HepG2 (cell line): Measurements from ENCODE around the gene CEP97. TPM values are rescaled to one million over a fixed set of nuclear protein-coding genes. Genes with fewer than 3 reads are reported as not detected.

ENCODE experiments used
- ARID4A ChIP-seq: sonication (generic); formaldehyde crosslinking; IDR thresholded peaks from 2 replicates; pipeline ENCODE4 v1.5.0; 2020; ENCODE audit warnings: mild to moderate bottlenecking, missing genetic modification reagents, borderline replicate concordance
- GATAD2A ChIP-seq: IDR thresholded peaks from 2 replicates; pipeline ENCODE4 v1.6.1; 2016
- HMGXB3 ChIP-seq: sonication (generic); formaldehyde crosslinking; IDR thresholded peaks from 2 replicates; pipeline ENCODE4 v1.4.0; 2020; ENCODE audit warnings: missing genetic modification reagents, borderline replicate concordance
- HOXD1 ChIP-seq: sonication (generic); formaldehyde crosslinking; IDR thresholded peaks from 2 replicates; pipeline ENCODE4 v1.5.0; 2020; ENCODE audit warnings: missing genetic modification reagents
- LBX2 ChIP-seq: sonication (generic); formaldehyde crosslinking; IDR thresholded peaks from 2 replicates; pipeline ENCODE4 v1.5.0; 2020; ENCODE audit warnings: missing genetic modification reagents, mild to moderate bottlenecking, borderline replicate concordance
- ZNF230 ChIP-seq: sonication (generic); formaldehyde crosslinking; IDR thresholded peaks from 2 replicates; pipeline ENCODE4 v1.4.0; 2020; ENCODE audit warnings: mild to moderate bottlenecking, missing genetic modification reagents
- ZNF30 ChIP-seq: sonication (generic); formaldehyde crosslinking; IDR thresholded peaks from 2 replicates; pipeline ENCODE4 v1.5.0; 2020; ENCODE audit warnings: mild to moderate bottlenecking, missing genetic modification reagents
- ZNF552 ChIP-seq: sonication (generic); formaldehyde crosslinking; IDR thresholded peaks from 2 replicates; pipeline ENCODE4 v1.9.0; 2022; ENCODE audit warnings: missing genetic modification reagents, mild to moderate bottlenecking, borderline replicate concordance
- ZNF782 ChIP-seq: sonication (generic); formaldehyde crosslinking; IDR thresholded peaks from 2 replicates; pipeline ENCODE4 v1.4.0; 2020; ENCODE audit warnings: missing genetic modification reagents, mild to moderate bottlenecking, borderline replicate concordance
- polyA plus RNA-seq, 8 experiments: library from polyadenylated mRNA; depleted of rRNA in 3 of 8; stranded (reverse) in 7 of 8; unstranded in 1 of 8; fragments of >200 nt; fragmentation: Illumina TruSeq in 4 of 8; extraction: Trizol in 4 of 8; gene quantifications; 2 replicates each; pipeline versions ENCODE4 v1.2.1 to v1.2.3, GENCODE V29; 2011 to 2016; ENCODE audit warnings: low read depth in 4 of 8, missing spikeins in 1 of 8, mixed read lengths in 1 of 8; ENCODE audit not compliant: insufficient read depth in 1 of 8
- total RNA-seq, 5 experiments: library from RNA; depleted of rRNA; stranded (reverse); fragments of >200 nt; fragmentation: Illumina TruSeq; extraction: Trizol; gene quantifications; 2 replicates each; pipeline ENCODE4 v1.2.3, GENCODE V29; 2016; ENCODE audit warnings: low read depth in 1 of 5
- TF ChIP-seq, protein P1 (sequence below): sonication (generic); formaldehyde crosslinking; IDR thresholded peaks from 2 replicates; pipeline ENCODE4 v1.4.0; 2020; ENCODE audit warnings: mild to moderate bottlenecking, missing genetic modification reagents
- TF ChIP-seq, protein P2 (sequence below): sonication (generic); formaldehyde crosslinking; IDR thresholded peaks from 2 replicates; pipeline ENCODE4 v1.5.1; 2020; ENCODE audit warnings: missing genetic modification reagents, mild to moderate bottlenecking, borderline replicate concordance
- TF ChIP-seq, protein P3 (sequence below): IDR thresholded peaks from 2 replicates; pipeline ENCODE4 v1.6.1; 2016; ENCODE audit warnings: mild to moderate bottlenecking

Gene CEP97
- total and polyA plus RNA-seq, 2 of the 13 experiments (the other 11 are each of a cell fraction or from before 2014, with no cell fraction given), result 0.99 to 6.5 TPM

GRCh38 chr3:101676765-101677435 lies 47.5 kb upstream of the CEP97 start, which contains the start of gene ZBTB11 (continued):
- TF ChIP-seq, protein P1, sequence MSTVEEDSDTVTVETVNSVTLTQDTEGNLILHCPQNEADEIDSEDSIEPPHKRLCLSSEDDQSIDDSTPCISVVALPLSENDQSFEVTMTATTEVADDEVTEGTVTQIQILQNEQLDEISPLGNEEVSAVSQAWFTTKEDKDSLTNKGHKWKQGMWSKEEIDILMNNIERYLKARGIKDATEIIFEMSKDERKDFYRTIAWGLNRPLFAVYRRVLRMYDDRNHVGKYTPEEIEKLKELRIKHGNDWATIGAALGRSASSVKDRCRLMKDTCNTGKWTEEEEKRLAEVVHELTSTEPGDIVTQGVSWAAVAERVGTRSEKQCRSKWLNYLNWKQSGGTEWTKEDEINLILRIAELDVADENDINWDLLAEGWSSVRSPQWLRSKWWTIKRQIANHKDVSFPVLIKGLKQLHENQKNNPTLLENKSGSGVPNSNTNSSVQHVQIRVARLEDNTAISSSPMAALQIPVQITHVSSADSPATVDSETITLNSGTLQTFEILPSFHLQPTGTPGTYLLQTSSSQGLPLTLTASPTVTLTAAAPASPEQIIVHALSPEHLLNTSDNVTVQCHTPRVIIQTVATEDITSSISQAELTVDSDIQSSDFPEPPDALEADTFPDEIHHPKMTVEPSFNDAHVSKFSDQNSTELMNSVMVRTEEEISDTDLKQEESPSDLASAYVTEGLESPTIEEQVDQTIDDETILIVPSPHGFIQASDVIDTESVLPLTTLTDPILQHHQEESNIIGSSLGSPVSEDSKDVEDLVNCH, result no peak
- TF ChIP-seq ZNF552 (CRISPR knock-in tag), result no peak
- TF ChIP-seq GATAD2A (CRISPR knock-in tag), result peak; percentile 54
- TF ChIP-seq HMGXB3 (CRISPR knock-in tag), result peak; percentile 73; the same call in 1 of the 2 replicates
- TF ChIP-seq LBX2 (CRISPR knock-in tag), result peak; percentile 82; the same call in 1 of the 2 replicates
- 0 out of 2 replicates have a peak, but pooled peaks have one; percentile 54 for TF ChIP-seq ZNF230 (CRISPR knock-in tag)
- 0 out of 2 replicates have a peak, but pooled peaks have one; percentile 41 for TF ChIP-seq ZNF782 (CRISPR knock-in tag)
- TF ChIP-seq, protein P2, sequence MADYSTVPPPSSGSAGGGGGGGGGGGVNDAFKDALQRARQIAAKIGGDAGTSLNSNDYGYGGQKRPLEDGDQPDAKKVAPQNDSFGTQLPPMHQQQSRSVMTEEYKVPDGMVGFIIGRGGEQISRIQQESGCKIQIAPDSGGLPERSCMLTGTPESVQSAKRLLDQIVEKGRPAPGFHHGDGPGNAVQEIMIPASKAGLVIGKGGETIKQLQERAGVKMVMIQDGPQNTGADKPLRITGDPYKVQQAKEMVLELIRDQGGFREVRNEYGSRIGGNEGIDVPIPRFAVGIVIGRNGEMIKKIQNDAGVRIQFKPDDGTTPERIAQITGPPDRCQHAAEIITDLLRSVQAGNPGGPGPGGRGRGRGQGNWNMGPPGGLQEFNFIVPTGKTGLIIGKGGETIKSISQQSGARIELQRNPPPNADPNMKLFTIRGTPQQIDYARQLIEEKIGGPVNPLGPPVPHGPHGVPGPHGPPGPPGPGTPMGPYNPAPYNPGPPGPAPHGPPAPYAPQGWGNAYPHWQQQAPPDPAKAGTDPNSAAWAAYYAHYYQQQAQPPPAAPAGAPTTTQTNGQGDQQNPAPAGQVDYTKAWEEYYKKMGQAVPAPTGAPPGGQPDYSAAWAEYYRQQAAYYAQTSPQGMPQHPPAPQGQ (CRISPR knock-in tag), result no peak
- peak; percentile 79; the same call in 1 of the 2 replicates for TF ChIP-seq ARID4A (CRISPR knock-in tag)
- TF ChIP-seq HOXD1 (CRISPR knock-in tag), result peak; percentile 61; the same call in 1 of the 2 replicates
- no peak for TF ChIP-seq ZNF30 (CRISPR knock-in tag)
- TF ChIP-seq, protein P3, sequence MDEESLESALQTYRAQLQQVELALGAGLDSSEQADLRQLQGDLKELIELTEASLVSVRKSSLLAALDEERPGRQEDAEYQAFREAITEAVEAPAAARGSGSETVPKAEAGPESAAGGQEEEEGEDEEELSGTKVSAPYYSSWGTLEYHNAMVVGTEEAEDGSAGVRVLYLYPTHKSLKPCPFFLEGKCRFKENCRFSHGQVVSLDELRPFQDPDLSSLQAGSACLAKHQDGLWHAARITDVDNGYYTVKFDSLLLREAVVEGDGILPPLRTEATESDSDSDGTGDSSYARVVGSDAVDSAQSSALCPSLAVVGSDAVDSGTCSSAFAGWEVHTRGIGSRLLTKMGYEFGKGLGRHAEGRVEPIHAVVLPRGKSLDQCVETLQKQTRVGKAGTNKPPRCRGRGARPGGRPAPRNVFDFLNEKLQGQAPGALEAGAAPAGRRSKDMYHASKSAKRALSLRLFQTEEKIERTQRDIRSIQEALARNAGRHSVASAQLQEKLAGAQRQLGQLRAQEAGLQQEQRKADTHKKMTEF (CRISPR knock-in tag), result peak; percentile 30; the same call in 1 of the 2 replicates
